Measurements from ENCODE around the gene ASB10.

DNA sequence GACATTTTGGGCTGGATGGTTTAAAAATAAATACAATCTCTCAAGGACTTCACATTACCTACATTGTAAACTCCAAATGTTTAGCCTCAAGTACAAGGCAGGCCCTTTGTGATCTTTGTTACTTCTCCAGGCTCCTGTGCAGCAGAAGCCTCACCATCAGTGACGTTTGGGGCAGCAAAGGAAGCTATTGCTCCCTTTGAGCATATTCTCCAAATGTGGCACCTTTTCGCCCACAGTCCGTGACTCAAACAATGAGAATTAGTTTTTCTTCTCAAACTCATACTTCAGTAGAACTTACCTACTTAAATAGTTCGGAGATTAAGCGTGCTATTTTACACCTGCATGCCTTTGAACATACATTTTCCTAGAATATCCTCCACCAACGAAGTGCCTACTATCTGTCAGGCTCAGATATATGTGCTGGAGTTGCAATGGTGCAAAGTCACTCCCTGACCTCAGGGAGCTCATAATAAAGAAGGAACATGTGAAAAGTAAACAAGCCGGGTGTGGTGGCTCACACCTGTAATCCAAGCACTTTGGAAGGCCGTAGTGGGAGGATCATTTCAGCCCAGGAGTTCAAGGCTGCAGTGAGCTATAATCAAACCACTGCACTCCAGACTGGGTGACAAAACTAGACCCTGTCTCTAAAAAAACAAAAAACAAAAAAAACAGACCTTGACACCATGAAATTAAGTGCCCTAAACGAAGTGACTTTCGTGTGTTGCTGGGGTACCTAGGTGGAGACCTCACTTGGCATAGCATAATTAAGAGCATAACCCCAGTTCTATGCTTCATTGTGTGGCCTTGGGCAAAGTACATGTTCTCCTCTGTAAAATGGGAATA, 41.2 kb upstream of the ASB10 start:
- TF ChIP-seq ZNF24 (IDR thresholded peaks at IDR 0.05) (no peak), NR2C2 (CRISPR knock-in tag; IDR thresholded peaks at IDR 0.05; ENCODE audit: borderline replicate concordance) (no peak), ZNF232 (CRISPR knock-in tag; IDR thresholded peaks at IDR 0.05; ENCODE audit: borderline replicate concordance) (no peak), MAFK (conservative IDR thresholded peaks at IDR 0.05 in 1 of 2, IDR thresholded peaks at IDR 0.05 in 1 of 2; ENCODE audit: low read length in 2 of 2) (no peak), RAD21 (CRISPR knock-in tag; IDR thresholded peaks at IDR 0.05) (no peak), ZNF121 (CRISPR knock-in tag; IDR thresholded peaks at IDR 0.05) (no peak), SRF (IDR thresholded peaks at IDR 0.05; ENCODE audit: low read depth, low read length) (no peak), KLF16 (CRISPR knock-in tag; IDR thresholded peaks at IDR 0.05) (no peak), ZNF451 (CRISPR knock-in tag; IDR thresholded peaks at IDR 0.05) (no peak), SMAD3 (CRISPR knock-in tag; IDR thresholded peaks at IDR 0.05) (no peak), MTF2 (CRISPR knock-in tag; IDR thresholded peaks at IDR 0.05; ENCODE audit: borderline replicate concordance) (no peak), KLF9 (CRISPR knock-in tag; IDR thresholded peaks at IDR 0.05; ENCODE audit: low read depth) (no peak), KLF15 (CRISPR knock-in tag; IDR thresholded peaks at IDR 0.05; ENCODE audit: borderline replicate concordance) (no peak)
- TF ChIP-seq, protein P1, sequence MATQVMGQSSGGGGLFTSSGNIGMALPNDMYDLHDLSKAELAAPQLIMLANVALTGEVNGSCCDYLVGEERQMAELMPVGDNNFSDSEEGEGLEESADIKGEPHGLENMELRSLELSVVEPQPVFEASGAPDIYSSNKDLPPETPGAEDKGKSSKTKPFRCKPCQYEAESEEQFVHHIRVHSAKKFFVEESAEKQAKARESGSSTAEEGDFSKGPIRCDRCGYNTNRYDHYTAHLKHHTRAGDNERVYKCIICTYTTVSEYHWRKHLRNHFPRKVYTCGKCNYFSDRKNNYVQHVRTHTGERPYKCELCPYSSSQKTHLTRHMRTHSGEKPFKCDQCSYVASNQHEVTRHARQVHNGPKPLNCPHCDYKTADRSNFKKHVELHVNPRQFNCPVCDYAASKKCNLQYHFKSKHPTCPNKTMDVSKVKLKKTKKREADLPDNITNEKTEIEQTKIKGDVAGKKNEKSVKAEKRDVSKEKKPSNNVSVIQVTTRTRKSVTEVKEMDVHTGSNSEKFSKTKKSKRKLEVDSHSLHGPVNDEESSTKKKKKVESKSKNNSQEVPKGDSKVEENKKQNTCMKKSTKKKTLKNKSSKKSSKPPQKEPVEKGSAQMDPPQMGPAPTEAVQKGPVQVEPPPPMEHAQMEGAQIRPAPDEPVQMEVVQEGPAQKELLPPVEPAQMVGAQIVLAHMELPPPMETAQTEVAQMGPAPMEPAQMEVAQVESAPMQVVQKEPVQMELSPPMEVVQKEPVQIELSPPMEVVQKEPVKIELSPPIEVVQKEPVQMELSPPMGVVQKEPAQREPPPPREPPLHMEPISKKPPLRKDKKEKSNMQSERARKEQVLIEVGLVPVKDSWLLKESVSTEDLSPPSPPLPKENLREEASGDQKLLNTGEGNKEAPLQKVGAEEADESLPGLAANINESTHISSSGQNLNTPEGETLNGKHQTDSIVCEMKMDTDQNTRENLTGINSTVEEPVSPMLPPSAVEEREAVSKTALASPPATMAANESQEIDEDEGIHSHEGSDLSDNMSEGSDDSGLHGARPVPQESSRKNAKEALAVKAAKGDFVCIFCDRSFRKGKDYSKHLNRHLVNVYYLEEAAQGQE (IDR thresholded peaks at IDR 0.05; ENCODE audit: borderline replicate concordance in 1 of 2, low read depth in 1 of 2, low read length in 2 of 2) = no peak
